ENCODE measurements around the gene DMRTB1.
A peak's percentile ranks its signal among the peaks of the same experiment; 100 is the strongest.

The DMRTB1 gene

DNA sequence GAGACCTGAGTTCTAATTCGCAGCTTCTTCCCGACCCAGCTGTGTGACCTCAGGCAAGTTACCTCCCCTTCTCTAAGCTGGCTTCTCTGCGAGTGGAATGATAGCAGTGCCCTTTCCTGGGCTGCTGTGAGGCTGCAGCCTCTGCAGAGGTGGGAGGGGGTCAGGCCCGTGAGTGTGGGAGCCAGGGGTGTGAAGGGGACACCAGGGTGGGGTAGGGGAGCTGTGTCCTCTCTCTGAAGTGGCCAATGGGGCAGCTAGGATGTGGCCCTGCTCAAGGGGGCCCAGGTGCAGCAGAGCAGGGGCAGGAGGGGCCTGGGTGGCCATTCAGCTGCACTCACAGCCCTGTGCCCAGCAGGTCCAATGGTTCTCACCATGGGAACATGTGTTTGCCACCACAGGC is 24.5 kb downstream of the DMRTB1 start:
- no peak for DNase-seq (ENCODE audit: low read depth)
- TF ChIP-seq, protein P1, sequence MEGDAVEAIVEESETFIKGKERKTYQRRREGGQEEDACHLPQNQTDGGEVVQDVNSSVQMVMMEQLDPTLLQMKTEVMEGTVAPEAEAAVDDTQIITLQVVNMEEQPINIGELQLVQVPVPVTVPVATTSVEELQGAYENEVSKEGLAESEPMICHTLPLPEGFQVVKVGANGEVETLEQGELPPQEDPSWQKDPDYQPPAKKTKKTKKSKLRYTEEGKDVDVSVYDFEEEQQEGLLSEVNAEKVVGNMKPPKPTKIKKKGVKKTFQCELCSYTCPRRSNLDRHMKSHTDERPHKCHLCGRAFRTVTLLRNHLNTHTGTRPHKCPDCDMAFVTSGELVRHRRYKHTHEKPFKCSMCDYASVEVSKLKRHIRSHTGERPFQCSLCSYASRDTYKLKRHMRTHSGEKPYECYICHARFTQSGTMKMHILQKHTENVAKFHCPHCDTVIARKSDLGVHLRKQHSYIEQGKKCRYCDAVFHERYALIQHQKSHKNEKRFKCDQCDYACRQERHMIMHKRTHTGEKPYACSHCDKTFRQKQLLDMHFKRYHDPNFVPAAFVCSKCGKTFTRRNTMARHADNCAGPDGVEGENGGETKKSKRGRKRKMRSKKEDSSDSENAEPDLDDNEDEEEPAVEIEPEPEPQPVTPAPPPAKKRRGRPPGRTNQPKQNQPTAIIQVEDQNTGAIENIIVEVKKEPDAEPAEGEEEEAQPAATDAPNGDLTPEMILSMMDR (IDR thresholded peaks at IDR 0.05; ENCODE audit: control insufficient read depth, insufficient read depth, low read depth, low read length, missing control alignments) = no peak
- no peak overlapping the region for H3K4me3 ChIP-seq (ENCODE audit: control insufficient read depth, low read depth, low read length)

- H3K4me3 ChIP-seq (ENCODE audit: control insufficient read depth, low read depth, low read length) = no peak overlapping the region
- TF ChIP-seq, protein P1 (IDR thresholded peaks at IDR 0.05; ENCODE audit: control insufficient read depth, insufficient read depth, low read depth, low read length, missing control alignments) = no peak
- DNase-seq (ENCODE audit: low read depth) = no peak
Observed at GRCh38 chr1:53484705-53485477, 25.7 kb downstream of the DMRTB1 start.

- TF ChIP-seq, protein P1 (IDR thresholded peaks at IDR 0.05; ENCODE audit: control insufficient read depth, insufficient read depth, low read depth, low read length, missing control alignments) = peak; percentile 95
- DNase-seq (ENCODE audit: low read depth) = peak; percentile 23
- no peak overlapping the region for H3K4me3 ChIP-seq (ENCODE audit: control insufficient read depth, low read depth, low read length)
Observed at GRCh38 chr1:53485478-53486394, 26.5 kb downstream of the DMRTB1 start.

DNA sequence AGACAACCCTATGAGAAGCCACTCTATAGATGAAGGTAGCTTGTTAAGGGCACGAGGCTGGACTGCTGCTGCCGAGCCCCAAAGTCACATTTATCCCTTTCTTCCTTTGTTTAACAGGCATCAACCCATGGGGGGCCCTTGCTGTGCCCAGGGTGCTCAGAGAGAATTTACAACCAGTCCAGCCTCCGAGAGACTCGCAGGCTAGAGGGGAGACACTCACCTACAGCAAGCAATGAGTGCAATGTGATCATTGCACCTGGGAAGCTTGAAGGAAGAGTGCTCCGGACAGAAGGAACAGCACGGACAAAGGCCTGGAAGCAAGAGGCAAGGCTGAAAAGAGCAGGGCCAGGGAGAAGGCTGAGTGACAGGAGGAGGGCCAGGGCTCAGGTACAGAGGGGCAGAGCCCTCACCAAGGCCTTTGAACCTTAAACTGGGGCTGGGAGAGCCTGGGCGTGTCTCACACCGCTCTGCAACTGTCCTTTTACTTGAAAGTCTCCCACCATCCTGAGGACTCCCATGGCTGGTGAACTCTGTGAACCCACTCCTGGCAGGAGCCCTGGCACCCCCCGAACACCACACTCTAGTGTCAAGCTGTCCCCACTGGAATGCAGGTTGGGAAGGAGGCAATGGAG is 27.3 kb downstream of the DMRTB1 start:
- H3K4me3 ChIP-seq (ENCODE audit: control insufficient read depth, low read depth, low read length) = no peak overlapping the region
- no peak for DNase-seq (ENCODE audit: low read depth)
- TF ChIP-seq, protein P1 (IDR thresholded peaks at IDR 0.05; ENCODE audit: control insufficient read depth, insufficient read depth, low read depth, low read length, missing control alignments) = no peak

DNA sequence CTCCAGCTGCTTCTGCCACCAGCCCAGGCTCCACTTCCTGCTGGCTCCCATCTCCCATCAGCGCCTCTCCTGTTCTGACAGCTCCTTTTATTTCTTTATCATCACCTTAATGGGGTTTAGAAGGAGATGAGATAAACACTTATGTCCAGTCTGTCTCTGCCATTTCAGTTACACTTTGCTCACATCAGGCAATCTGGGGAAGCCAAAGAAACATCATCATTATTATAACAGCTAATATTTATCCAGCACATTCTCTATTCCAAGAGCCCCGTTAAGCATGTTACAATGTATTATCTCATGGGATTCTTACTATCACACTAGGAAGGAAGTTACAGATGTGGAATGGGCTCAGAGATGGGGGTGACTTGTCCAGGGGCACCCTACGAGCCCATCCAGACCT is 31.2 kb downstream of the DMRTB1 start:
- DNase-seq (ENCODE audit: low read depth) = no peak
- TF ChIP-seq, protein P1 (IDR thresholded peaks at IDR 0.05; ENCODE audit: control insufficient read depth, insufficient read depth, low read depth, low read length, missing control alignments) = no peak
- no peak overlapping the region for H3K4me3 ChIP-seq (ENCODE audit: control insufficient read depth, low read depth, low read length)

DNA sequence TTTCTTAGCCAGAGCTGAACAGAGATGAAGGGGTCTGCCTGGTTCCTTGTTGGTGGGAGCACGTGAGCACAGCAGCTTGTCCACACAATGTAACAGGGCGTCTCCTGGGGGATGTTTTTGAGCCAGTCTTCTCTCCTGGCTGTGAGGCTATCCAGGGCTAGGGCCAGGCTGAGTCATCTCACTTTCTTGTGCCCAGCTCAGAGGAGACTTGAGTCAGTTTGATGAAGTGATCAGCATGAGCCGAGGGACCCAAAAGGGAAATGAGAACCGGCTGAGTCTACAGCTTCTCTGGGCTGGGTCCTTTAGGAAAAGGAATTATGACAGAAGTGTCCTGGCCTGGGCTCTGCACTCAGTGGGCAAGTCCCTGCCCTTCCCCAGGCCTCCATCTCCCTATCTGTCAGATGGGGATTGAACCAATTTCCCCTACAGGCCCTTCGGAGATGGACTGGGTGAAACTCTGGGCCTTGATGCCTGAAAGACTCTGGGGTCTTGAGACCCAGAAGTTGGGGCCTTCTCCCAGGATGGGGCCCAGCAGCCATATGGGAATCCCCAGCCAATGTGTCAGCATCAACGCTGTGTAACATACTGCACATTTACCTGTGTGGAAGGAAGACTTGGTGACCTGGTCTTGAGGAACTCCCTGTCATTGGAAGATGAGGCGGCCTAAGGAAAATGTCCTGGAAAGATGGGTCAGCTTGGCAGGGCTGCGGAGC is 36.6 kb downstream of the DMRTB1 start:
- no peak for DNase-seq (ENCODE audit: low read depth)
- H3K4me3 ChIP-seq (ENCODE audit: control insufficient read depth, low read depth, low read length) = no peak overlapping the region
- TF ChIP-seq, protein P1 (IDR thresholded peaks at IDR 0.05; ENCODE audit: control insufficient read depth, insufficient read depth, low read depth, low read length, missing control alignments) = no peak
